ENCODE measurements around the gene CAPN5. TPM values are rescaled to one million over a fixed set of nuclear protein-coding genes. Genes with fewer than 3 reads are reported as not detected.

The CAPN5 gene
- total RNA-seq, 1 donor from 2014 or later, result 0.71 TPM

DNA sequence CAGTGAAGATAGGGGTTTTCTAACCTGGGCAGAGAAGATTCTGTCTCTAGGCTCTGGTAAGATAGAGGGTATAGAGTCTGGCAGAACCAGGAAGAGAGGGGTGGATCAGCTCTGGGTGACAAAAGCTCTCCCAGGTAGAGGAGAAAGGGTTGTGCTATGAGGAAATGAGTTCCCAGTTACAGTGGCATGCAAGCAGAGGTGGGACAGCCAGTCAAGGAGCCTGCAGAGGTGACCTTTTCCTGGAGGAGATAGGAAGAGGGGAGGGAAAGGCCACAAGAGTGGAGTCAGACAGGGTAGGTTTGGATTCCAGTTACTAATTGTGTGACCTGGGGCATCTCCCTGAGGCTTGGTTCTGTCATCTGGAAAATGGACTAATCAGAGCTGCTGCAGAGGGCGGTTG lies 3.4 kb upstream of the CAPN5 start:
- TF ChIP-seq, protein P1, sequence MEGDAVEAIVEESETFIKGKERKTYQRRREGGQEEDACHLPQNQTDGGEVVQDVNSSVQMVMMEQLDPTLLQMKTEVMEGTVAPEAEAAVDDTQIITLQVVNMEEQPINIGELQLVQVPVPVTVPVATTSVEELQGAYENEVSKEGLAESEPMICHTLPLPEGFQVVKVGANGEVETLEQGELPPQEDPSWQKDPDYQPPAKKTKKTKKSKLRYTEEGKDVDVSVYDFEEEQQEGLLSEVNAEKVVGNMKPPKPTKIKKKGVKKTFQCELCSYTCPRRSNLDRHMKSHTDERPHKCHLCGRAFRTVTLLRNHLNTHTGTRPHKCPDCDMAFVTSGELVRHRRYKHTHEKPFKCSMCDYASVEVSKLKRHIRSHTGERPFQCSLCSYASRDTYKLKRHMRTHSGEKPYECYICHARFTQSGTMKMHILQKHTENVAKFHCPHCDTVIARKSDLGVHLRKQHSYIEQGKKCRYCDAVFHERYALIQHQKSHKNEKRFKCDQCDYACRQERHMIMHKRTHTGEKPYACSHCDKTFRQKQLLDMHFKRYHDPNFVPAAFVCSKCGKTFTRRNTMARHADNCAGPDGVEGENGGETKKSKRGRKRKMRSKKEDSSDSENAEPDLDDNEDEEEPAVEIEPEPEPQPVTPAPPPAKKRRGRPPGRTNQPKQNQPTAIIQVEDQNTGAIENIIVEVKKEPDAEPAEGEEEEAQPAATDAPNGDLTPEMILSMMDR (IDR thresholded peaks at IDR 0.05), result no peak
- no peak for DNase-seq
- peaks cover 3% of the 10 kb centered on the region for H3K9me3 Mint-ChIP-seq
- no peak for ATAC-seq (ENCODE audit: low read depth)
- POLR2A ChIA-PET, result no interaction called here
- no peaks in the 10 kb centered on the region for H3K27me3 Mint-ChIP-seq
- no peak overlapping the region for H3K27ac Mint-ChIP-seq
- intact Hi-C loops (cut with micrococcal nuclease), result loop anchor here (10.0 kb wide), 1 partner anchor 411 kb away; the partner anchor contains the start of gene PAK1
- CTCF ChIA-PET, result interaction anchor here (1.2 kb wide), 1 partner anchor 16 kb away, joined by 3 read pairs; no protein-coding TSS in a partner anchor
- no peaks in the 10 kb centered on the region for H3K36me3 Mint-ChIP-seq (ENCODE audit: low read depth)
- H3K4me3 Mint-ChIP-seq, result peak overlapping the region; percentile 6
- peaks cover 10% of the 10 kb centered on the region for H3K4me1 Mint-ChIP-seq

DNA sequence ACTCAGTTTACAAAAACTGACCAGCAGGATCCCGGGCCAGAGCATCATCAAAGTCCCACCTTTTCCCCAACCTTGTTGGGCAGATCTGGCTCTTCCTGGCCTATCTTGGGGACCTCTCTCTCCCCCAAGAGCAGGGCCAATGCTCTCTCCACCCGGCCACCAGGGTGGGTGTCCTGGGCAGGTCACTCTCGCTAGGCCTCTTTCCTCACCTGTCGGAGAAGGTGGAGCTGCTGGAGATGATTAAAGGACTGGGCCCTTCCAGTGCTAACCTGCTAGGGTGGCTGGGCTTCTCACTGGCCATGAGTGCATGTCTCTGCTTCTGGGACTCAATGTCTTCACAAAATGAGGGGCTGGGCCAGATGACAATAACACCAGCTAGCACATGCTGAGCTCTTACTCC lies 2.9 kb upstream of the CAPN5 start:
- Mint-ChIP-seq H3K27ac (no peak overlapping the region), H3K4me3 (no peak overlapping the region), H3K9me3 (peaks cover 3% of the 10 kb centered on the region), H3K4me1 (peaks cover 10% of the 10 kb centered on the region), H3K36me3 (ENCODE audit: low read depth) (no peaks in the 10 kb centered on the region), H3K27me3 (no peaks in the 10 kb centered on the region)
- TF ChIP-seq, protein P1 (IDR thresholded peaks at IDR 0.05), result no peak
- DNase-seq (no peak), ATAC-seq (ENCODE audit: low read depth) (no peak)
- ChIA-PET CTCF (no interaction called here), POLR2A (no interaction called here)
- intact Hi-C loops (cut with micrococcal nuclease), result loop anchor here (10.0 kb wide), 1 partner anchor 411 kb away; the partner anchor contains the start of gene PAK1

DNA sequence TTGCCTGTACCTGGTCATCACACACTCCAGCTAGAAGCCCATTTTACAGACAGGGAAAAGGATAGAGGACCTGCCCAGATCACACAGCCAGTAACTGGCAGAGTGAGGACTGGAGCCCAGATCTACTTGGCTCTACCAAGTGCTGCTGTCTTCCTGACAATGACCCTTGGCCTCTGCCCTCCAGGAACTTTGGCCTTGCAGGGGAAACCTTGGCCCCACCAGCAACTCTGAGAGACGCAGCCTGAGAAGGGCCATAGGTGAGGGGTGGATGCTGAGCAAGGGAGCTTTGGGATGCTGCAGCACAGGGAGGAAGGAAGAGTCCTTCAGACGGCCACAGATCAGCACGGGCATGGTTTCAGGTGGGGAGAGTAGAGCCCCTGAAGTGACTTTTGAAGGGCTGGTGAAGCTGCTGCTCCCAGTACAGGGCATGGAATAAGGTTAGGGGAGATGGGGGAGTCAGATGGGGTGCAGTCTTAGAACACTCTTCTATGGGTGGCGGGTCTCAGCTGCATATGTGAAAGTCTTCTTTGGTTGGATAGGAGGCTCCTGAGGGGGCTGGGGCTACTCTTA lies 2.0 kb upstream of the CAPN5 start:
- Mint-ChIP-seq H3K4me3 (peak overlapping the region; percentile 3), H3K27me3 (no peaks in the 10 kb centered on the region), H3K4me1 (peaks cover 10% of the 10 kb centered on the region), H3K9me3 (peaks cover 3% of the 10 kb centered on the region), H3K27ac (no peak overlapping the region), H3K36me3 (ENCODE audit: low read depth) (no peaks in the 10 kb centered on the region)
- ChIA-PET POLR2A (no interaction called here), CTCF (interaction anchor here (1.7 kb wide), 1 partner anchor 27 kb away, joined by 9 read pairs; no protein-coding TSS in a partner anchor)
- ATAC-seq (ENCODE audit: low read depth) (no peak), DNase-seq (no peak)
- intact Hi-C loops (cut with micrococcal nuclease), result loop anchor here (10.0 kb wide), 1 partner anchor 410 kb away; the partner anchor contains the start of gene PAK1
- TF ChIP-seq, protein P1 (IDR thresholded peaks at IDR 0.05), result no peak

DNA sequence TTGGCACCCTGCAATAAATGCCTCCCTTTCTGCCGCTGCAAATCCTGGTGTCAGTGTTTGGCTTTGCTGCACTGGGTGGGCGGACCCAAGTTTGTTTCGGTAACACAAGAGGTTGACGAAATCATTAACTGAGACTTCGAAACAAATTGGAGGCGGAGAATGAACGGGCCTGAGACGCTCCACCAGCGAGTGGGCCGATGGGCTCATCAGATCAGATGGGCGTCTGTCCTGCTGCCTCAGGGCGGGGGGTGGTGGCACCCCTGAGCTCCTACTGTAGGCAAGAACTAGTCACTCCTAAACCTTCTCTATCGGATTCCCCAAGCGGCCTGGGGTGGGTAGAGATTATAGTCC lies 918 bp upstream of the CAPN5 start:
- peak overlapping the region; percentile 85 for H3K4me3 Mint-ChIP-seq
- peaks cover 3% of the 10 kb centered on the region for H3K9me3 Mint-ChIP-seq
- H3K27ac Mint-ChIP-seq, result peak overlapping the region; percentile 54
- no peaks in the 10 kb centered on the region for H3K36me3 Mint-ChIP-seq (ENCODE audit: low read depth)
- intact Hi-C loops (cut with micrococcal nuclease), result loop anchor here (1.0 to 10.0 kb wide), 4 partner anchors 19 to 409 kb away; partner anchors contain the start of genes ACER3 and PAK1
- POLR2A ChIA-PET, result no interaction called here
- ATAC-seq (ENCODE audit: low read depth) (no peak), DNase-seq (no peak)
- CTCF ChIA-PET, result interaction anchor here (1.7 kb wide), 1 partner anchor 26 kb away, joined by 9 read pairs; no protein-coding TSS in a partner anchor
- H3K4me1 Mint-ChIP-seq, result peaks cover 10% of the 10 kb centered on the region
- no peaks in the 10 kb centered on the region for H3K27me3 Mint-ChIP-seq
- TF ChIP-seq, protein P1 (IDR thresholded peaks at IDR 0.05), result no peak

DNA sequence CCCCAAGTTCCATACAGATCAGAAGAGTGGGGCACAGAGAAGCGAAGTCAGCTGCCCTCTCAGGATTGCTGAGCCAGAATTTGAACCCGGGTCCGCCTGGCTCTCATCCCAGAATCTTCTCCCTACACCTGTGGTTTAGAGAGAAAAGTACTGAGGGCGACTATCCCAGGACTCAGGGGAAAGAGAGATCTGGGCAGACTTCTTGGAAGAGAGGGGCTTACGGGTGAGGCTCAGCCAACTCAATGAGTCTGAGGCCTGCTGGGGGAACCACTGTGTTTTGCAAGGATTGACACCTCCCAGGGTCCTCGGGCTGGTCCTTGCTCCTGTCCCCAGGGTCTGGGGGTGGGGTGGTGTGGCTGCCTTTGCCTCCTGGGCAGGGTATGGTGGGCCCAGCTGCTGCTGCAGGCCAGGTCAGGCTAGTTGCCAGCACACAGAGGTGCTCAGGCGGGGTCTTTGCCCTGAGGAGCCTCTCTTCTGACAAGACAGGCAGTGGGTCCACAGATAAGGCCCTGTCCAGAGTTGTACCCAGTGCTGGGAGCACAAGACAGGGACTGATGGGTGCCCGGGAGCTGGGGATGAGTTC lies 1.2 kb downstream of the CAPN5 start:
- H3K27ac Mint-ChIP-seq, result no peak overlapping the region
- H3K4me1 Mint-ChIP-seq, result peaks cover 10% of the 10 kb centered on the region
- no peak for ATAC-seq (ENCODE audit: low read depth)
- H3K9me3 Mint-ChIP-seq, result no peaks in the 10 kb centered on the region
- DNase-seq, result peak; percentile 15
- CTCF ChIA-PET, result no interaction called here
- H3K27me3 Mint-ChIP-seq, result no peaks in the 10 kb centered on the region
- TF ChIP-seq, protein P1 (IDR thresholded peaks at IDR 0.05), result no peak
- peak overlapping the region; percentile 68 for H3K4me3 Mint-ChIP-seq
- intact Hi-C loops (cut with micrococcal nuclease), result loop anchor here (2.0 to 10.0 kb wide), 2 partner anchors 207 to 407 kb away; partner anchors contain the start of genes ACER3 and PAK1
- POLR2A ChIA-PET, result no interaction called here
- H3K36me3 Mint-ChIP-seq (ENCODE audit: low read depth), result no peaks in the 10 kb centered on the region
